H1 (cell line): Measurements from ENCODE around the gene PIK3CG. TPM values are rescaled to one million over a fixed set of nuclear protein-coding genes. Genes with fewer than 3 reads are reported as not detected.
"Not testable (repeated sequence)": the region's sequence is repeated elsewhere in the genome, so short reads cannot be mapped to it uniquely, and the experiment has no call there.

Experiments
- CTCF ChIA-PET: fragments of 300-600 bp; sonication (Branson Sonifier 250); formaldehyde crosslinking; loops from one replicate; lab custom pipeline; 2021; ENCODE audit not compliant: partially characterized antibody; lab: Charles Lee
- POLR2A ChIA-PET: fragments of 300-600 bp; sonication (Branson Sonifier 250); formaldehyde crosslinking; loops from one replicate; lab custom pipeline; 2021; ENCODE audit warnings: inconsistent platforms; ENCODE audit not compliant: partially characterized antibody; lab: Charles Lee
- DNase-seq, 2 experiments: peaks; one replicate each; pipeline versions ENCODE4 v3.0.0 to v3.0.0-alpha.2; 2010 to 2022; ENCODE audit warnings: low spot score in 2 of 2, low read depth in 1 of 2, mixed read lengths in 1 of 2
- FAIRE-seq: peaks from 2 replicates; lab custom pipeline; 2011; peaks lifted over from hg19 to GRCh38; lab: Jason Lieb, UNC
- H2AFZ ChIP-seq: 2 replicates; pipeline ENCODE4 v1.8.1; 2012; ENCODE audit warnings: low read length, inconsistent platforms
- H2AK5ac ChIP-seq: 2 replicates; pipeline ENCODE4 v1.6.1; 2013; ENCODE audit warnings: low read depth, low read length
- H2BK120ac ChIP-seq: replicated peaks from 2 replicates; pipeline ENCODE3; 2013; ENCODE audit warnings: low read depth, low read length, inconsistent platforms
- H2BK12ac ChIP-seq: 2 replicates; pipeline ENCODE4 v1.6.1; 2013; ENCODE audit warnings: low read depth, low read length
- H2BK15ac ChIP-seq: 2 replicates; pipeline ENCODE4 v1.6.1; 2013; ENCODE audit warnings: low read length
- H2BK20ac ChIP-seq: 2 replicates; pipeline ENCODE4 v1.6.1; 2013; ENCODE audit warnings: low read length
- H2BK5ac ChIP-seq: 2 replicates; pipeline ENCODE4 v1.6.1; 2013; ENCODE audit warnings: low read depth, low read length
- H3K14ac ChIP-seq: 2 replicates; pipeline ENCODE4 v1.6.1; 2013; ENCODE audit warnings: inconsistent platforms; ENCODE audit not compliant: insufficient read length
- H3K18ac ChIP-seq: 2 replicates; pipeline ENCODE4 v1.6.1; 2013; ENCODE audit warnings: low read length; ENCODE audit errors: extremely low read depth
- H3K23ac ChIP-seq: 2 replicates; pipeline ENCODE4 v1.6.1; 2013; ENCODE audit warnings: inconsistent platforms; ENCODE audit not compliant: insufficient read length
- H3K23me2 ChIP-seq: 2 replicates; pipeline ENCODE4 v1.6.1; 2013; ENCODE audit warnings: low read depth, low read length
- H3K27ac ChIP-seq: 2 replicates; pipeline ENCODE4 v1.6.1; 2011; ENCODE audit warnings: low read depth, low read length, inconsistent platforms
- H3K27me3 ChIP-seq, 4 experiments: replicated peaks in 1 of 4; 1 replicate in 1 of 4; 2 replicates in 3 of 4; pipeline versions ENCODE4 v1.6.1 to v1.8.1; 2011 to 2013; ENCODE audit warnings: low read length in 3 of 4, mild to moderate bottlenecking in 3 of 4, inconsistent platforms in 2 of 4, mixed read lengths in 2 of 4, moderate library complexity in 1 of 4; ENCODE audit not compliant: control insufficient read depth in 3 of 4, insufficient read depth in 3 of 4; ENCODE audit errors: extremely low read depth in 1 of 4
- H3K36me3 ChIP-seq, 4 experiments: 2 replicates each; pipeline versions ENCODE4 v1.6.1 to v1.8.1; 2011 to 2013; ENCODE audit warnings: mild to moderate bottlenecking in 4 of 4, low read length in 3 of 4, moderate library complexity in 2 of 4, control low read depth in 1 of 4, inconsistent platforms in 1 of 4; ENCODE audit not compliant: insufficient read depth in 4 of 4, control insufficient read depth in 2 of 4
- H3K4ac ChIP-seq: replicated peaks from 2 replicates; pipeline ENCODE3; 2013; ENCODE audit warnings: low read length, low read depth, mixed read lengths, inconsistent platforms; ENCODE audit not compliant: insufficient read length
- H3K4me1 ChIP-seq, 4 experiments: replicated peaks in 1 of 4; 1 replicate in 1 of 4; 2 replicates in 3 of 4; pipeline versions ENCODE4 v1.6.1 to v1.8.1; 2011 to 2013; ENCODE audit warnings: low read length in 3 of 4, inconsistent platforms in 2 of 4, mixed read lengths in 1 of 4; ENCODE audit not compliant: insufficient read depth in 4 of 4, control insufficient read depth in 3 of 4
- H3K4me2 ChIP-seq, 2 experiments: 2 replicates each; pipeline versions ENCODE4 v1.6.1 to v1.8.1; 2011 to 2013; ENCODE audit warnings: low read depth in 2 of 2, low read length in 2 of 2, control low read depth in 1 of 2, inconsistent platforms in 1 of 2, mild to moderate bottlenecking in 1 of 2; ENCODE audit not compliant: insufficient read depth in 1 of 2
- H3K4me3 ChIP-seq, 4 experiments: fragments of 200-600, 300-600 bp in 1 of 4; sonication (generic), shearing (Covaris generic), sonication (Bioruptor Twin) in 1 of 4; 2 replicates each; pipeline versions ENCODE4 v1.5.1 to v1.8.1; 2011 to 2016; ENCODE audit warnings: low read length in 4 of 4, low read depth in 3 of 4, control low read depth in 2 of 4, inconsistent platforms in 2 of 4, mild to moderate bottlenecking in 2 of 4, mixed read lengths in 1 of 4, moderate library complexity in 1 of 4; ENCODE audit not compliant: insufficient read depth in 2 of 4; ENCODE audit errors: extremely low read depth in 1 of 4
- H3K56ac ChIP-seq: replicated peaks from 2 replicates; pipeline ENCODE3; 2013; ENCODE audit warnings: low read depth, mild to moderate bottlenecking, mixed read lengths, low read length, inconsistent platforms; ENCODE audit not compliant: insufficient read length
- H3K79me1 ChIP-seq: 2 replicates; pipeline ENCODE4 v1.6.1; 2013; ENCODE audit warnings: low read depth, low read length, control low read depth
- H3K79me2 ChIP-seq, 2 experiments: 2 replicates each; pipeline versions ENCODE4 v1.6.1 to v1.8.1; 2012 to 2013; ENCODE audit warnings: low read length in 2 of 2, mild to moderate bottlenecking in 2 of 2, inconsistent platforms in 1 of 2; ENCODE audit not compliant: insufficient read depth in 2 of 2, control insufficient read depth in 1 of 2
- H3K9ac ChIP-seq, 4 experiments: replicated peaks in 1 of 4; 1 replicate in 1 of 4; 2 replicates in 3 of 4; pipeline versions ENCODE4 v1.6.1 to v1.8.1; 2011 to 2013; ENCODE audit warnings: low read depth in 3 of 4, low read length in 3 of 4, control low read depth in 2 of 4, mild to moderate bottlenecking in 2 of 4, moderate library complexity in 2 of 4, inconsistent platforms in 1 of 4; ENCODE audit errors: extremely low read depth in 1 of 4
- H3K9me3 ChIP-seq, 2 experiments: 2 replicates each; pipeline versions ENCODE4 v1.6.1 to v1.8.1; 2012 to 2013; ENCODE audit warnings: mild to moderate bottlenecking in 2 of 2, moderate library complexity in 2 of 2, control low read depth in 1 of 2, inconsistent platforms in 1 of 2, low read depth in 1 of 2, low read length in 1 of 2, mixed read lengths in 1 of 2; ENCODE audit not compliant: insufficient read depth in 2 of 2
- H4K20me1 ChIP-seq, 2 experiments: replicated peaks in 1 of 2; 2 replicates each; pipeline versions ENCODE3 to v1.8.1; 2011 to 2013; ENCODE audit warnings: inconsistent platforms in 2 of 2, low read length in 2 of 2, mild to moderate bottlenecking in 1 of 2; ENCODE audit not compliant: insufficient read depth in 2 of 2, control insufficient read depth in 1 of 2
- H4K5ac ChIP-seq: 2 replicates; pipeline ENCODE4 v1.6.1; 2013; ENCODE audit warnings: low read length, low read depth, mixed read lengths, inconsistent platforms; ENCODE audit not compliant: insufficient read length
- H4K8ac ChIP-seq: 2 replicates; pipeline ENCODE4 v1.8.0; 2013; ENCODE audit warnings: mild to moderate bottlenecking, moderate library complexity, low read length, inconsistent platforms; ENCODE audit not compliant: insufficient read depth; ENCODE audit errors: extremely low read depth
- H4K91ac ChIP-seq: replicated peaks from 2 replicates; pipeline ENCODE3; 2013; ENCODE audit warnings: low read length, mixed read lengths, inconsistent platforms; ENCODE audit not compliant: insufficient read length
- EP300 ChIP-seq, 2 experiments: IDR thresholded peaks; 1 replicate in 1 of 2; 2 replicates in 1 of 2; pipeline ENCODE4 v1.6.1; 2011 to 2012; ENCODE audit warnings: low read depth in 2 of 2, low read length in 2 of 2, mild to moderate bottlenecking in 2 of 2, borderline replicate concordance in 1 of 2, inconsistent platforms in 1 of 2, moderate library complexity in 1 of 2
- WGBS, 2 experiments: shearing (Covaris generic) in 1 of 2; methylation state at CpG; one replicate each; pipeline versions ENCODE4 v1.1.6 to v1.1.7; 2013 to 2015; ENCODE audit warnings: low lambda C conversion rate in 2 of 2, mixed read lengths in 2 of 2, inconsistent platforms in 1 of 2, low coverage in 1 of 2, missing lambda C conversion rate in 1 of 2; ENCODE audit not compliant: insufficient replicate concordance in 2 of 2, insufficient coverage in 1 of 2, insufficient read length in 1 of 2; ENCODE audit errors: extremely low coverage in 1 of 2, missing lambda C conversion rate in 1 of 2; 5-methylcytosine and 5-hydroxymethylcytosine counted together
- polyA plus RNA-seq, 7 experiments: library from polyadenylated mRNA; depleted of rRNA in 3 of 7; stranded (reverse) in 5 of 7; unstranded in 2 of 7; fragments of >200 nt in 5 of 7; fragments of 200-250 nt in 2 of 7; gene quantifications; 1 replicate in 5 of 7; 2 replicates in 1 of 7; 4 replicates in 1 of 7; pipeline versions ENCODE4 v1.2.1 to v1.2.3, GENCODE V29; 2011 to 2013; ENCODE audit warnings: missing spikeins in 2 of 7, mixed read lengths in 2 of 7
- total RNA-seq: library from RNA; stranded (reverse); fragmentation: NEBNext Ultra II Directional; extraction: Animal tissue kit (Norgen Biotek cat#: 25700); gene quantifications from 2 replicates; pipeline ENCODE4 v1.2.1, GENCODE V29; 2021

Gene PIK3CG
- total and polyA plus RNA-seq, 2 of the 8 experiments (the other 6 are each of a cell fraction or from before 2014, with no cell fraction given), result not detected

- TF ChIP-seq EP300 (IDR thresholded peaks at IDR 0.05; ENCODE audit: borderline replicate concordance in 1 of 2, low read depth in 2 of 2, low read length in 2 of 2), result no peak
Observed at GRCh38 chr7:106896231-106896630, 31.1 kb downstream of the PIK3CG start (continued).

GRCh38 chr7:106897553-106897952, 32.5 kb downstream of the PIK3CG start:
- POLR2A ChIA-PET, H2BK15ac ChIP-seq, H3K4me2 ChIP-seq, H2AK5ac ChIP-seq, H3K23ac ChIP-seq, H3K27ac ChIP-seq, H2BK5ac ChIP-seq, H3K4ac ChIP-seq, H4K20me1 ChIP-seq, H3K4me1 ChIP-seq, H3K4me3 ChIP-seq, H2BK120ac ChIP-seq, FAIRE-seq, H3K9me3 ChIP-seq, H3K36me3 ChIP-seq, H3K79me1 ChIP-seq, H3K14ac ChIP-seq, H4K91ac ChIP-seq, H3K56ac ChIP-seq, H3K27me3 ChIP-seq, DNase-seq, H3K9ac ChIP-seq, H4K5ac ChIP-seq, H3K23me2 ChIP-seq, H2AFZ ChIP-seq, H3K79me2 ChIP-seq, H2BK20ac ChIP-seq, H2BK12ac ChIP-seq, H3K18ac ChIP-seq, H4K8ac ChIP-seq: not testable (repeated sequence)
- CTCF ChIA-PET, result interaction anchor here (0.6 kb wide), 1 partner anchor 11 kb away, joined by 5 read pairs; no protein-coding TSS in a partner anchor
- 83% methylated on average over 3 of the region's 3 CpGs; no CpG with 5 or more reads in 1 of the 2 experiments for WGBS, 2 experiments
